AG04450 (cell line): ENCODE data around the gene RELN. TPM values are rescaled to one million over a fixed set of nuclear protein-coding genes. Genes with fewer than 3 reads are reported as not detected.

Experiments
- CTCF ChIA-PET: fragments of 300-600, 350-600 bp; formaldehyde crosslinking; extraction: SDS; loops from one replicate; lab custom pipeline; 2022; ENCODE audit warnings: antibody characterized with exemption, inconsistent platforms; lab: Charles Lee
- POLR2A ChIA-PET: fragments of 350-600 bp; formaldehyde crosslinking; extraction: SDS; loops from one replicate; lab custom pipeline; 2021; ENCODE audit warnings: antibody characterized with exemption, inconsistent platforms; lab: Yijun Ruan, JAX
- DNase-seq: peaks from one replicate; pipeline ENCODE4 v3.0.0-alpha.2; 2011; ENCODE audit warnings: low read depth, low spot score
- H3K27ac ChIP-seq: one replicate; pipeline ENCODE4 v1.5.1; 2012; ENCODE audit warnings: low read depth, low read length, control low read depth
- H3K27me3 ChIP-seq: one replicate; pipeline ENCODE4 v1.6.0; 2012; ENCODE audit warnings: low read length; ENCODE audit not compliant: control insufficient read depth, insufficient read depth
- H3K4me3 ChIP-seq: 2 replicates; pipeline ENCODE4 v1.5.1; 2011; ENCODE audit warnings: mild to moderate bottlenecking, low read depth, low read length, control low read depth
- H3K9me3 ChIP-seq: 2 replicates; pipeline ENCODE4 v1.5.1; 2012; ENCODE audit warnings: low read length; ENCODE audit not compliant: control insufficient read depth, insufficient read depth
- polyA plus RNA-seq: library from polyadenylated mRNA; depleted of rRNA; stranded (reverse); fragments of >200 nt; gene quantifications from 2 replicates; pipeline ENCODE4 v1.2.3, GENCODE V29; 2011
- TF ChIP-seq, protein P1 (sequence below): IDR thresholded peaks from 2 replicates; pipeline ENCODE4 v1.5.1; 2011; ENCODE audit warnings: low read depth, low read length, control low read depth, inconsistent platforms

RELN gene
- polyA plus RNA-seq, 1 experiment: 7.6 TPM

DNA sequence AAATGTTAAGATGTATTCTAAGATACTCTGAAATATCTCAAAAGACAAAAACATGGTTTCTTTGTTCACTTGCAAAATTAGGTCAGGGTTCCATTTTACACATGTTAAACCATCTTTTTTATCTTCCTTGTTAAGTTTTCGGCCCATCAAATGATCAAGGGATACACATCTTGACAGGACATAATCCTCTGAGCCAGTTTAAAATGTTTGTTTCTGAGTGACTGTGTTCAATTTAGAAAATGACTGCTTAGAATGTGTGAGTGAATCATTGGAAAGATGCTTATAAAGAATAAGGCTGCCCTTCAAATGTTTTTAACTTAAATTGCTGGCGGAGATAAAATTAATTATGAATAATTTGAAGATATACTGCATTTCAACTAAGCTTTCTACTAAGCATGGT is 447.5 kb downstream of the RELN start:
- Histone ChIP-seq H3K27me3 (no peaks in the 10 kb centered on the region), H3K27ac (no peak overlapping the region), H3K4me3 (no peak overlapping the region), H3K9me3 (no peaks in the 10 kb centered on the region)
- POLR2A ChIA-PET: no interaction called here
- DNase-seq: no peak
- CTCF ChIA-PET: no interaction called here
- TF ChIP-seq, protein P1, sequence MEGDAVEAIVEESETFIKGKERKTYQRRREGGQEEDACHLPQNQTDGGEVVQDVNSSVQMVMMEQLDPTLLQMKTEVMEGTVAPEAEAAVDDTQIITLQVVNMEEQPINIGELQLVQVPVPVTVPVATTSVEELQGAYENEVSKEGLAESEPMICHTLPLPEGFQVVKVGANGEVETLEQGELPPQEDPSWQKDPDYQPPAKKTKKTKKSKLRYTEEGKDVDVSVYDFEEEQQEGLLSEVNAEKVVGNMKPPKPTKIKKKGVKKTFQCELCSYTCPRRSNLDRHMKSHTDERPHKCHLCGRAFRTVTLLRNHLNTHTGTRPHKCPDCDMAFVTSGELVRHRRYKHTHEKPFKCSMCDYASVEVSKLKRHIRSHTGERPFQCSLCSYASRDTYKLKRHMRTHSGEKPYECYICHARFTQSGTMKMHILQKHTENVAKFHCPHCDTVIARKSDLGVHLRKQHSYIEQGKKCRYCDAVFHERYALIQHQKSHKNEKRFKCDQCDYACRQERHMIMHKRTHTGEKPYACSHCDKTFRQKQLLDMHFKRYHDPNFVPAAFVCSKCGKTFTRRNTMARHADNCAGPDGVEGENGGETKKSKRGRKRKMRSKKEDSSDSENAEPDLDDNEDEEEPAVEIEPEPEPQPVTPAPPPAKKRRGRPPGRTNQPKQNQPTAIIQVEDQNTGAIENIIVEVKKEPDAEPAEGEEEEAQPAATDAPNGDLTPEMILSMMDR: no peak

DNA sequence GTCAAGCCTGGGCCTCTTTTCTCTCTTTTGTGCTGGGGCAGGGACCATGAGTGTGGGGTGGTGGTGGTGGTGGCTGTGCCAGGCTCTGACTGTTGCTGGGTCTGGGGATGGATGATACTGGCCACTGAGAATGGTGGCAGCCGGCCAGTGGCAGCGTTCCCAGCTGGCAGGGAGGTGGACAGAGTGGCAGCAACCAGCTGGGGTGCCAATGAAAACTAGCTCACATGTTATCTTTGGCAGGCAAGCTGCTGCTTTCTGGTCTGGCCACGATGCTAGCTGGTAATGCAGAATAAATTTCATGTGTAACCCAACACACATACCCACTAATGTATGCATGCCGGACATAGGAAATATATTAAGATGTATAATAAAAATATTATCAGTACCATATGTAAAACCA is 448.4 kb downstream of the RELN start:
- Histone ChIP-seq H3K27ac (no peak overlapping the region), H3K27me3 (no peaks in the 10 kb centered on the region), H3K4me3 (no peak overlapping the region), H3K9me3 (no peaks in the 10 kb centered on the region)
- CTCF ChIA-PET: no interaction called here
- DNase-seq: no peak
- POLR2A ChIA-PET: no interaction called here
- TF ChIP-seq, protein P1: no peak

GRCh38 chr7:103540338-103540737 is 449.1 kb downstream of the RELN start:
- Histone ChIP-seq H3K9me3 (no peaks in the 10 kb centered on the region), H3K27ac (no peak overlapping the region), H3K4me3 (no peak overlapping the region), H3K27me3 (no peaks in the 10 kb centered on the region)
- ChIA-PET CTCF (no interaction called here), POLR2A (no interaction called here)
- TF ChIP-seq, protein P1: no peak
- no peak for DNase-seq

GRCh38 chr7:103539875-103540274 is 449.6 kb downstream of the RELN start:
- Histone ChIP-seq H3K4me3 (no peak overlapping the region), H3K9me3 (no peaks in the 10 kb centered on the region), H3K27me3 (no peaks in the 10 kb centered on the region), H3K27ac (no peak overlapping the region)
- TF ChIP-seq, protein P1: no peak
- ChIA-PET CTCF (interaction anchor here (0.6 kb wide), 1 partner anchor 34 kb away, joined by 3 read pairs; no protein-coding TSS in a partner anchor), POLR2A (no interaction called here)
- DNase-seq: no peak

- Histone ChIP-seq H3K27me3 (no peaks in the 10 kb centered on the region), H3K9me3 (no peaks in the 10 kb centered on the region), H3K27ac (no peak overlapping the region), H3K4me3 (no peak overlapping the region)
- TF ChIP-seq, protein P1: no peak
- POLR2A ChIA-PET: no interaction called here
- DNase-seq: no peak
- CTCF ChIA-PET: interaction anchor here (0.6 kb wide), 1 partner anchor 35 kb away, joined by 3 read pairs; no protein-coding TSS in a partner anchor
These were observed 450.3 kb downstream of the RELN start for GRCh38 chr7:103538964-103539709.
